ENCODE measurements around the gene ADAM17. TPM values are rescaled to one million over a fixed set of nuclear protein-coding genes. Genes with fewer than 3 reads are reported as not detected.

Gene ADAM17
- total and polyA plus RNA-seq, 10 of the 15 experiments (the other 5 are each of a cell fraction or from before 2014, with no cell fraction given), result 2.3 to 18.5 (median 13.4) TPM

GRCh38 chr2:9538000-9538507 lies 17.6 kb downstream of the ADAM17 start:
- Histone ChIP-seq H2AFZ (ENCODE audit: control insufficient read depth, low read depth, low read length) (no peak overlapping the region), H4K20me1 (ENCODE audit: control insufficient read depth, insufficient read depth) (no peaks in the 10 kb centered on the region), H3K9me3 (replicated peaks; ENCODE audit: control insufficient read depth, insufficient read depth, low read length) (no peaks in the 10 kb centered on the region), H3K9ac (ENCODE audit: control insufficient read depth, insufficient read depth, low read length) (no peak overlapping the region), H3K27ac (ENCODE audit: control insufficient read depth, insufficient read depth) (no peak overlapping the region; the same call in 1 of the 2 replicates), H3K79me2 (ENCODE audit: control insufficient read depth, insufficient read depth, low read length) (peaks cover 26% of the 10 kb centered on the region), H3K27me3 (replicated peaks in 1 of 2; ENCODE audit: control insufficient read depth in 2 of 2, insufficient read depth in 2 of 2, low read length in 1 of 2) (no peaks in the 10 kb centered on the region), H3K4me3 (no peak overlapping the region), H3K4me1 (ENCODE audit: control insufficient read depth, insufficient read depth, low read length) (peaks cover 20% of the 10 kb centered on the region), H3K4me2 (ENCODE audit: control insufficient read depth, insufficient read depth) (peak overlapping the region; percentile 47), H3K36me3 (ENCODE audit: control insufficient read depth in 2 of 2, insufficient read depth in 2 of 2, low read length in 1 of 2) (no peaks in the 10 kb centered on the region; a peak in 2 of 4 replicates)
- WGBS (ENCODE audit: insufficient coverage, insufficient replicate concordance, low lambda C conversion rate, missing lambda C conversion rate), result 0% methylated on average over 2 of the region's 2 CpGs
- CTCF ChIA-PET, result interaction anchor here (0.9 to 3.5 kb wide), 5 partner anchors 11 to 117 kb away, joined by 3 to 27 read pairs (median 15); partner anchors contain the start of gene ADAM17
- POLR2A ChIA-PET, result interaction anchor here (1.3 to 6.9 kb wide), 4 partner anchors 11 to 93 kb away, joined by 6 to 64 read pairs (median 30); partner anchors contain the start of genes ADAM17, IAH1 and YWHAQ
- SMC1A ChIA-PET (ENCODE audit: uncharacterized antibody, unreplicated experiment), result interaction anchor here (1.0 to 10.6 kb wide), 5 partner anchors 8 to 88 kb away, joined by 4 to 152 read pairs (median 5); partner anchors contain the start of gene ADAM17
- BruUV-seq (replicated peaks), result no TSS peak
- intact Hi-C loops (cut with micrococcal nuclease; ENCODE audit: unreplicated experiment), result loop anchor here (1.0 to 2.0 kb wide), 2 partner anchors 10 to 17 kb away; partner anchors contain the start of gene ADAM17
- ATAC-seq (peak; percentile 40), FAIRE-seq (peak; percentile 52), DNase-seq (ENCODE audit: low read depth, low spot score) (no peak)
- RAD21 ChIA-PET (ENCODE audit: unreplicated experiment), result interaction anchor here (1.5 to 7.2 kb wide), 5 partner anchors 12 to 119 kb away, joined by 3 to 54 read pairs (median 5); partner anchors contain the start of genes ADAM17 and YWHAQ
- in situ Hi-C loops (cut with MboI), result no loop called here
- TF ChIP-seq RELA (IDR thresholded peaks at IDR 0.05; ENCODE audit: borderline replicate concordance, partially characterized antibody) (no peak), RUNX3 (IDR thresholded peaks at IDR 0.05; ENCODE audit: low read length) (peak; percentile 49; the same call in 1 of the 2 replicates), MEF2B (IDR thresholded peaks at IDR 0.05; ENCODE audit: partially characterized antibody, poor library complexity, severe bottlenecking) (peak; percentile 76), NFIC (IDR thresholded peaks at IDR 0.05; ENCODE audit: low read depth, low read length) (peak; percentile 64), SIN3A (IDR thresholded peaks at IDR 0.05; ENCODE audit: low read depth, low read length) (no peak), E4F1 (IDR thresholded peaks at IDR 0.05; ENCODE audit: borderline replicate concordance, partially characterized antibody) (no peak), CTCF (IDR thresholded peaks at IDR 0.05 in 2 of 3, conservative IDR thresholded peaks at IDR 0.05 in 1 of 3; ENCODE audit: control insufficient read depth in 2 of 3, extremely low read depth in 1 of 3, insufficient read depth in 1 of 3, low read depth in 3 of 3, low read length in 3 of 3) (no peak), ZNF207 (IDR thresholded peaks at IDR 0.05; ENCODE audit: borderline replicate concordance) (no peak), TBL1XR1 (IDR thresholded peaks at IDR 0.05; ENCODE audit: low read depth, low read length) (no peak), EED (IDR thresholded peaks at IDR 0.05; ENCODE audit: low read depth) (no peak), ZBTB11 (CRISPR knock-in tag; IDR thresholded peaks at IDR 0.05) (no peak), IKZF1 (conservative IDR thresholded peaks at IDR 0.05) (peak; percentile 68), ZBTB33 (IDR thresholded peaks at IDR 0.05) (no peak)

Measured in GM12878 (cell line).